H1 (cell line): ENCODE results near the gene PHF13. TPM values are rescaled to one million over a fixed set of nuclear protein-coding genes. Genes with fewer than 3 reads are reported as not detected.

ENCODE experiments used
- EGR1 ChIP-seq: IDR thresholded peaks from 2 replicates; pipeline ENCODE4 v1.6.1; 2011; ENCODE audit warnings: low read depth, low read length, borderline replicate concordance
- HDAC2 ChIP-seq, 2 experiments: fragments of 300-600 bp in 1 of 2; sonication (generic) in 1 of 2; IDR thresholded peaks; 2 replicates each; pipeline ENCODE4 v1.6.1; 2011 to 2012; ENCODE audit warnings: low read depth in 2 of 2, low read length in 2 of 2, mild to moderate bottlenecking in 2 of 2, moderate library complexity in 2 of 2, borderline replicate concordance in 1 of 2, inconsistent platforms in 1 of 2
- KDM5A ChIP-seq: fragments of 200-600 bp; IDR thresholded peaks from 2 replicates; pipeline ENCODE4 v1.7.1; 2012; ENCODE audit warnings: mild to moderate bottlenecking, low read length, inconsistent platforms, mixed read lengths
- POLR2AphosphoS5 ChIP-seq: IDR thresholded peaks from 2 replicates; pipeline ENCODE4 v1.6.1; 2011; ENCODE audit warnings: low read depth, low read length
- RFX5 ChIP-seq: IDR thresholded peaks from 2 replicates; pipeline ENCODE4 v1.6.1; 2011; ENCODE audit warnings: low read depth, low read length, improper control_type of control experiment, borderline replicate concordance
- SIRT6 ChIP-seq: IDR thresholded peaks from one replicate; pipeline ENCODE4 v1.7.1; 2012; ENCODE audit warnings: low read length, inconsistent platforms
- SP1 ChIP-seq: IDR thresholded peaks from 2 replicates; pipeline ENCODE4 v1.6.1; 2011; ENCODE audit warnings: low read depth, low read length
- SRF ChIP-seq: IDR thresholded peaks from 2 replicates; pipeline ENCODE4 v1.6.1; 2011; ENCODE audit warnings: mild to moderate bottlenecking, low read depth, low read length, moderate library complexity
- SUZ12 ChIP-seq: fragments of 200-600 bp; sonication (generic); IDR thresholded peaks from 2 replicates; pipeline ENCODE4 v1.6.1; 2012; ENCODE audit warnings: mild to moderate bottlenecking, inconsistent platforms, low read length, moderate library complexity, mixed read lengths
- polyA plus RNA-seq, 7 experiments: library from polyadenylated mRNA; depleted of rRNA in 3 of 7; stranded (reverse) in 5 of 7; unstranded in 2 of 7; fragments of >200 nt in 5 of 7; fragments of 200-250 nt in 2 of 7; gene quantifications; 1 replicate in 5 of 7; 2 replicates in 1 of 7; 4 replicates in 1 of 7; pipeline versions ENCODE4 v1.2.1 to v1.2.3, GENCODE V29; 2011 to 2013; ENCODE audit warnings: missing spikeins in 2 of 7, mixed read lengths in 2 of 7
- total RNA-seq: library from RNA; stranded (reverse); fragmentation: NEBNext Ultra II Directional; extraction: Animal tissue kit (Norgen Biotek cat#: 25700); gene quantifications from 2 replicates; pipeline ENCODE4 v1.2.1, GENCODE V29; 2021

PHF13 gene
- total and polyA plus RNA-seq, 2 of the 8 experiments (the other 6 are each of a cell fraction or from before 2014, with no cell fraction given) = 11.7 to 39.6 TPM

DNA sequence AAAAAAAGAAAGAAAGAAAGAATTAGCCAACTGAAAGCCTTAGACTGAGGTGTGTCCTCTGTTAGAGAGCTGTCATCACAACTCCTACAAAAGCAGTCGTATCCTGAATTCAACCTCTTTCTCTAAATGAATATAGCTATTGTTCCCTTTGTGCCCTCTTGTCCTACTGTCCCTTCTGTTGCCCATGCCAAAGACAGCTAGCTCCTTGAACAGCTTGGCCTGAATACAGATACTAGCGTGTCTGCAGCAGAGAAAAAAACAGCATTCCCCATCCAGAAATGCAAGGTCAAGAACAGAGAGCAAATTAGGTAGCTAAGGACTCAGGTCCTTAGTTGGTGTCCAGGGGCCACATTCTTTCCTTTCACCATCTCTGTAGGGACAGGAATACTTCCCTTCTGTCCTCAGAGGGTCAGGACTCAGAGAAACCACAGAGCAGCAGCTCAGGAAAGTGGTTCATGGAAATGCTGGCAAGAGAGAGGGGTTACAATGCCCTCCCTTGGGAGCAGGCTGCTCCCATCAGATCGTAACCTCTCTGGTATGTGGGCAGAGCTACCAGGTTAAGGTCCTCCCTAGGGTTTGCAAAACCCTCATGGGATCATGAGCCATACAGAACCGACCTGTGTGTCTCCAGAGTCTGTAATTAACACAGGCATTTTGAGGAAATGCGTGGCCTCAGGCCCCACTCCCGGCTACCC, 35.6 kb upstream of the PHF13 start (continued):
- no peak for TF ChIP-seq SRF
- TF ChIP-seq EGR1 = no peak
- TF ChIP-seq SUZ12 = no peak
- no peak for TF ChIP-seq HDAC2 (IDR thresholded peaks at IDR 0.05; ENCODE audit: borderline replicate concordance in 1 of 2, low read depth in 2 of 2, low read length in 2 of 2)
- no peak for TF ChIP-seq KDM5A
- no peak for TF ChIP-seq SP1
- TF ChIP-seq POLR2AphosphoS5 = no peak
- TF ChIP-seq SIRT6 = no peak
- TF ChIP-seq RFX5 = no peak
- TF ChIP-seq, all 59 proteins: peak for 0
